Gastroesophageal sphincter (tissue), 4 donors: ENCODE data around the gene KIAA0040. TPM values are rescaled to one million over a fixed set of nuclear protein-coding genes. Genes with fewer than 3 reads are reported as not detected.

Experiments used
- ATAC-seq: fragments of 150-250 bp; one replicate; pipeline ENCODE4 v1.9.1; 2016; ENCODE audit warnings: mild to moderate bottlenecking, moderate library complexity
- H3K27ac ChIP-seq, 4 donors: fragments of 200-600 bp; sonication (generic) in 3 of 4; 1 replicate in 3 of 4; 2 replicates in 1 of 4; pipeline ENCODE4 v1.5.1; 2016 to 2019
- H3K27me3 ChIP-seq: fragments of 200-600 bp; sonication (generic); one replicate; pipeline ENCODE4 v1.5.1; 2019
- H3K36me3 ChIP-seq, 2 donors: fragments of 200-600 bp; sonication (generic); one replicate each; pipeline ENCODE4 v1.5.1; 2019; ENCODE audit warnings: control low read depth in 1 of 2
- H3K4me1 ChIP-seq, 3 donors: fragments of 200-600 bp; sonication (generic); 1 replicate in 2 of 3; 2 replicates in 1 of 3; pipeline ENCODE4 v1.5.1; 2016 to 2019; ENCODE audit warnings: control low read depth in 2 of 3
- H3K4me3 ChIP-seq, 2 donors: fragments of 200-600 bp; sonication (generic); one replicate each; pipeline ENCODE4 v1.5.1; 2019; ENCODE audit warnings: mild to moderate bottlenecking in 1 of 2, moderate library complexity in 1 of 2
- H3K9me3 ChIP-seq, 3 donors: fragments of 200-600 bp; sonication (generic); one replicate each; pipeline ENCODE4 v1.5.1; 2017 to 2019; ENCODE audit warnings: control low read depth in 2 of 3
- EP300 ChIP-seq: sonication (generic); formaldehyde crosslinking; IDR thresholded peaks from one replicate; pipeline ENCODE4 v1.6.1; 2017; ENCODE audit warnings: antibody characterized with exemption, mild to moderate bottlenecking
- POLR2A ChIP-seq, 2 donors: fragments of 450-650 bp; IDR thresholded peaks; one replicate each; pipeline ENCODE4 v1.6.1; 2017; ENCODE audit warnings: antibody characterized with exemption in 2 of 2, mild to moderate bottlenecking in 2 of 2, moderate library complexity in 1 of 2
- POLR2AphosphoS5 ChIP-seq: sonication (generic); formaldehyde crosslinking; IDR thresholded peaks from one replicate; pipeline ENCODE4 v1.6.1; 2017; ENCODE audit warnings: antibody characterized with exemption
- WGBS, 2 donors: methylation state at CpG; one replicate each; pipeline ENCODE4 v1.1.5; 2018; ENCODE audit warnings: low coverage in 1 of 2; 5-methylcytosine and 5-hydroxymethylcytosine counted together
- total RNA-seq, 4 donors: library from RNA; depleted of rRNA; stranded (reverse); fragments of >200 nt; gene quantifications; one replicate each; pipeline ENCODE4 v1.1.0, GENCODE V29; 2016
- TF ChIP-seq, protein P1 (sequence below), 4 experiments: fragments of 200-600 bp in 2 of 4; fragments of 450-650 bp in 2 of 4; sonication (generic) in 1 of 4; IDR thresholded peaks; one replicate each; pipeline ENCODE4 v1.5.1; 2017 to 2019; ENCODE audit warnings: antibody characterized with exemption in 4 of 4, mild to moderate bottlenecking in 2 of 4, moderate library complexity in 2 of 4

KIAA0040 gene
- total RNA-seq, 4 donors from 2014 or later = 43.2 to 54.3 (median 46.5) TPM

GRCh38 chr1:175178456-175178855, 14.1 kb downstream of the KIAA0040 start:
- Histone ChIP-seq H3K36me3 (peaks cover 0 to 37% of the 10 kb centered on the region in 2 donors), H3K9me3 (no peaks in the 10 kb centered on the region), H3K27ac (no peak overlapping the region), H3K4me1 (peaks cover 0 to 32% (median 5%) of the 10 kb centered on the region in 3 donors), H3K4me3 (no peak overlapping the region), H3K27me3 (no peaks in the 10 kb centered on the region)
- 78 to 82% methylated on average over 3 of the region's 3 CpGs for WGBS, 2 donors
- ATAC-seq = no peak
- TF ChIP-seq, protein P1, sequence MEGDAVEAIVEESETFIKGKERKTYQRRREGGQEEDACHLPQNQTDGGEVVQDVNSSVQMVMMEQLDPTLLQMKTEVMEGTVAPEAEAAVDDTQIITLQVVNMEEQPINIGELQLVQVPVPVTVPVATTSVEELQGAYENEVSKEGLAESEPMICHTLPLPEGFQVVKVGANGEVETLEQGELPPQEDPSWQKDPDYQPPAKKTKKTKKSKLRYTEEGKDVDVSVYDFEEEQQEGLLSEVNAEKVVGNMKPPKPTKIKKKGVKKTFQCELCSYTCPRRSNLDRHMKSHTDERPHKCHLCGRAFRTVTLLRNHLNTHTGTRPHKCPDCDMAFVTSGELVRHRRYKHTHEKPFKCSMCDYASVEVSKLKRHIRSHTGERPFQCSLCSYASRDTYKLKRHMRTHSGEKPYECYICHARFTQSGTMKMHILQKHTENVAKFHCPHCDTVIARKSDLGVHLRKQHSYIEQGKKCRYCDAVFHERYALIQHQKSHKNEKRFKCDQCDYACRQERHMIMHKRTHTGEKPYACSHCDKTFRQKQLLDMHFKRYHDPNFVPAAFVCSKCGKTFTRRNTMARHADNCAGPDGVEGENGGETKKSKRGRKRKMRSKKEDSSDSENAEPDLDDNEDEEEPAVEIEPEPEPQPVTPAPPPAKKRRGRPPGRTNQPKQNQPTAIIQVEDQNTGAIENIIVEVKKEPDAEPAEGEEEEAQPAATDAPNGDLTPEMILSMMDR (IDR thresholded peaks at IDR 0.05) = no peak
- TF ChIP-seq POLR2A (IDR thresholded peaks at IDR 0.05) (no peak), EP300 (no peak), POLR2AphosphoS5 (no peak)

GRCh38 chr1:175178056-175178455, 14.5 kb downstream of the KIAA0040 start:
- H3K4me1 ChIP-seq = peaks cover 0 to 28% (median 5%) of the 10 kb centered on the region in 3 donors
- TF ChIP-seq, protein P1 (IDR thresholded peaks at IDR 0.05) = no peak
- TF ChIP-seq EP300 (no peak), POLR2AphosphoS5 (no peak), POLR2A (IDR thresholded peaks at IDR 0.05) (no peak)
- peaks cover 0 to 41% of the 10 kb centered on the region in 2 donors for H3K36me3 ChIP-seq
- H3K27ac ChIP-seq = no peak overlapping the region
- WGBS, 2 donors = 100% methylated on average over 1 of the region's 1 CpG; no CpG with 5 or more reads in 1 of the 2 donors
- no peak for ATAC-seq
- no peaks in the 10 kb centered on the region for H3K9me3 ChIP-seq
- H3K4me3 ChIP-seq = no peak overlapping the region
- H3K27me3 ChIP-seq = no peaks in the 10 kb centered on the region

DNA sequence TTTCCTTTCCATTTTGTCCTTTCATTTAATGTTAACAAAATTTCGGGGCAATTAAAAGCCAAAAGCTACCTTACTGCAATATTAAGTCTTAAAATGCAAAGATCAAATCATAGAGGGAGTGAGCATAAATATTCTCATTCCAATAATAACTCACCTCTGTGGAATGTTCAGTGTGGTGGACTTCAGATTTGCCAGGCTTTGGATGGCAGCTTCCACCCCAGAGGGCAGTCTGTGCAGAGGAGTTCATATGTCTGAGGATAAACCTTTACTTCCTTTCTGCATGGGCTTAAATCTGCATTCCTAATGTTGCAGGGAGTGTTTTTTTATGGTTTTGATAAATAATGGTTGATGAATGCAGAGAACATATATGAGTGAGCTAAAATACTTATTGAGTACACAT, 16.3 kb downstream of the KIAA0040 start:
- ATAC-seq = no peak
- TF ChIP-seq, protein P1 (IDR thresholded peaks at IDR 0.05) = no peak
- TF ChIP-seq POLR2AphosphoS5 = no peak
- TF ChIP-seq EP300 = no peak
- no peak for TF ChIP-seq POLR2A (IDR thresholded peaks at IDR 0.05)
- no peak overlapping the region for H3K4me3 ChIP-seq
- H3K36me3 ChIP-seq = peaks cover 0 to 40% of the 10 kb centered on the region in 2 donors
- H3K4me1 ChIP-seq = peaks cover 0 to 12% (median 5%) of the 10 kb centered on the region in 3 donors
- H3K27me3 ChIP-seq = no peaks in the 10 kb centered on the region
- WGBS, 2 donors = 86 to 89% methylated on average over 1 of the region's 1 CpG
- no peaks in the 10 kb centered on the region for H3K9me3 ChIP-seq
- no peak overlapping the region for H3K27ac ChIP-seq

DNA sequence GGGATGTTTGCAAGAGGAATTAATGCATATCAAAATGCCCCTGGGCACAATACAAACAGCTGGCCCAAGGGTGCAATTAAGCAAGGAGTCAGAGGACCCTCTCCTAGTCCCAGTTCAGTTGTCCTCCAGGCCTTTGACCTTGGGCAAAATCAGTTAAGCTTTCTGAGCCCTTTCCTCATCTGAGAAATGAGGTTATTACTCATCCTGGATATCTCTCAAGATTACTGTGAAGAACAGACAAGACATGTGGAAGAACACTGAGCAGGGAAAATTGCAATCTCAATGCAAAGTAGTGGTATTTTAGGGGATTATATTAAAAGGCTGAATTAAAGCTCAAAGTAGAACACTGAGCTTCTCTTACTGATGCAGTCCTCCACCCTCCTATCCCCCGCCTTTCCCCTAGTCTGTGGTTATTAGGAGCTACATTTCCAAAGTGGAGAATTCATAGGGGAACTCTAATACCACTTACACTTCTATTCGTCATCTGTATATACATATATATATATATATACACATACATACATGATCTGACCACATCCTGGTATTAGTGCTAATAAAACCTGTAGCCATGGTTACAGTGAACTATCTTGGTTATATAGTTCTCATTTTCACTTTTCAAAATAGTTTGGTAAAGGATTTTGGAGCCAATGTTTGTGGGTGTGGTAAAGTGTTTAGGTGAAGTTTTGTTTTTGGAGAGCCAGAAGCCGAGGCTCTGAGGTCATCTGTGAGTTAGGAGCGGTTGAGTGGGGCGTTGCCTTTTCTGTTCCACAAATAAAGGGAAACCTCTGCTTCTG, 18.1 kb downstream of the KIAA0040 start:
- Histone ChIP-seq H3K36me3 (peaks cover 0 to 40% of the 10 kb centered on the region in 2 donors), H3K4me1 (peaks cover 0 to 20% (median 0%) of the 10 kb centered on the region in 3 donors), H3K27ac (no peak overlapping the region), H3K9me3 (no peaks in the 10 kb centered on the region), H3K4me3 (no peak overlapping the region), H3K27me3 (no peaks in the 10 kb centered on the region)
- TF ChIP-seq, protein P1 (IDR thresholded peaks at IDR 0.05) = no peak
- no peak for TF ChIP-seq POLR2A (IDR thresholded peaks at IDR 0.05)
- no peak for TF ChIP-seq EP300
- TF ChIP-seq POLR2AphosphoS5 = no peak
- 62 to 87% methylated on average over 2 to 5 of the region's 5 CpGs for WGBS, 2 donors
- ATAC-seq = no peak

DNA sequence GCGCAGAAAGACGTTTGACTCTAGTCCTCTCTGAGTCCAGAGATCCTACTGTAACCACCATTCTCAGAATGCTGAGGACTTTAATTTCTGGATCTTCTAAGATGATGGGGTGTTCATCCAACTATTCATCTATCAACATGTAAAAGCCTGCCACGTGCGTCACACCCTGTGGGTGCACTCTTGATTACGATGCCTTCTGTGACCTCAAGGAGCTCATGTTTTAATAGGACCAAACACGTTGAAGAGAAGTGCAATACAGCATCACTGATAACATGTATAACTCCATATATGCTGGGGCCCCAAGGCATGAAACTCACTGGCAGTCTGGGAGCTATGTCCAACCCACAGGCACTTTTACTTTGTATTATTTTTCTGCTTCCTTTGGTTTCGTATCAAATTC, 19.0 kb downstream of the KIAA0040 start:
- 88 to 100% methylated on average over 3 to 7 of the region's 7 CpGs for WGBS, 2 donors
- no peak for ATAC-seq
- H3K27me3 ChIP-seq = no peaks in the 10 kb centered on the region
- H3K4me3 ChIP-seq = no peak overlapping the region
- H3K4me1 ChIP-seq = peaks cover 0 to 18% (median 0%) of the 10 kb centered on the region in 3 donors
- peaks cover 0 to 45% of the 10 kb centered on the region in 2 donors for H3K36me3 ChIP-seq
- H3K9me3 ChIP-seq = no peaks in the 10 kb centered on the region
- TF ChIP-seq POLR2AphosphoS5 = no peak
- TF ChIP-seq EP300 = no peak
- no peak for TF ChIP-seq POLR2A (IDR thresholded peaks at IDR 0.05)
- TF ChIP-seq, protein P1 (IDR thresholded peaks at IDR 0.05) = no peak
- no peak overlapping the region for H3K27ac ChIP-seq
